Neuron (in vitro differentiated cells): ENCODE data around the gene FAM83D.

Experiments
- H2AFZ ChIP-seq: one replicate; pipeline ENCODE4 v1.6.1; 2013; ENCODE audit warnings: low read depth, mild to moderate bottlenecking, inconsistent platforms, low read length, moderate library complexity
- H3K27me3 ChIP-seq: one replicate; pipeline ENCODE4 v1.6.1; 2013; ENCODE audit warnings: low read length; ENCODE audit not compliant: insufficient read depth
- H3K36me3 ChIP-seq: one replicate; pipeline ENCODE4 v1.6.1; 2013; ENCODE audit warnings: low read length; ENCODE audit not compliant: insufficient read depth
- H3K4me1 ChIP-seq: one replicate; pipeline ENCODE4 v1.6.1; 2013; ENCODE audit warnings: low read length; ENCODE audit not compliant: insufficient read depth
- H3K4me3 ChIP-seq: 2 replicates; pipeline ENCODE4 v1.5.1; 2013; ENCODE audit warnings: mild to moderate bottlenecking, low read length, moderate library complexity
- H3K9me3 ChIP-seq: one replicate; pipeline ENCODE4 v1.6.1; 2013; ENCODE audit warnings: low read length

The FAM83D gene

GRCh38 chr20:38926142-38926933 lies at the start of gene FAM83D:
Gene FAM83D (plus strand): TSS chr20:38926417. CDS start chr20:38926443, 26 bp downstream.
- Histone ChIP-seq H2AFZ (peak within 1 kb of the TSS; percentile 99), H3K4me3 (peak within 1 kb of the TSS; percentile 97), H3K9me3 (no peaks in the 10 kb centered on the region), H3K27me3 (no peaks in the 10 kb centered on the region), H3K4me1 (peaks cover 11% of the 10 kb centered on the region), H3K36me3 (peaks cover 7% of the 10 kb centered on the region)

- Histone ChIP-seq H3K4me1 (no peaks in the 10 kb centered on the region), H3K36me3 (no peaks in the 10 kb centered on the region), H2AFZ (no peak overlapping the region), H3K27me3 (no peaks in the 10 kb centered on the region), H3K9me3 (no peaks in the 10 kb centered on the region), H3K4me3 (no peak overlapping the region)
These were observed 48.7 kb upstream of the FAM83D start for GRCh38 chr20:38877483-38877882.

DNA sequence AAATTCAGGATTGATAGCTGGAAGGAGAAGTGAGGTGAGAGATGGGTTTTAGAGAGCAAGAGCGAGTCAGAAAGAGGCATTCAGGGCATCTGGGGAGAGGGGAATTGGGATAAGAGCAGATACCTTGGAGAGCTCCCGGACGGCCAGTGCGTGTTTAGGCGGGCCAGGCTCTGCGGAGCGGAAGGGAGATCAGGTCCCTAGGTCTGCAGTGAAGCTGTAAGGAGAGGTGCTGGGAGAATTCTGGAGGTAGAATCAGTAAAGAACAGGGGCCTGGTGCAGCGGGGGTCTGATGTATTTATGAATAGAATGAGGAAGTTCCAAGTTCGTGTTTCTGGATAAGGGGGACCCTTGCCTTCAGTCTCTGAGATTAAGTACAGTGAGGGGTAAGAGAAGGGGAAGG lies 47.4 kb upstream of the FAM83D start:
- Histone ChIP-seq H2AFZ (no peak overlapping the region), H3K4me3 (no peak overlapping the region), H3K9me3 (no peaks in the 10 kb centered on the region), H3K36me3 (no peaks in the 10 kb centered on the region), H3K27me3 (no peaks in the 10 kb centered on the region), H3K4me1 (no peaks in the 10 kb centered on the region)

GRCh38 chr20:38880952-38881735 lies 45.1 kb upstream of the FAM83D start:
- H2AFZ ChIP-seq, result no peak overlapping the region
- H3K4me1 ChIP-seq, result no peaks in the 10 kb centered on the region
- no peaks in the 10 kb centered on the region for H3K27me3 ChIP-seq
- H3K9me3 ChIP-seq, result no peaks in the 10 kb centered on the region
- H3K36me3 ChIP-seq, result no peaks in the 10 kb centered on the region
- no peak overlapping the region for H3K4me3 ChIP-seq

DNA sequence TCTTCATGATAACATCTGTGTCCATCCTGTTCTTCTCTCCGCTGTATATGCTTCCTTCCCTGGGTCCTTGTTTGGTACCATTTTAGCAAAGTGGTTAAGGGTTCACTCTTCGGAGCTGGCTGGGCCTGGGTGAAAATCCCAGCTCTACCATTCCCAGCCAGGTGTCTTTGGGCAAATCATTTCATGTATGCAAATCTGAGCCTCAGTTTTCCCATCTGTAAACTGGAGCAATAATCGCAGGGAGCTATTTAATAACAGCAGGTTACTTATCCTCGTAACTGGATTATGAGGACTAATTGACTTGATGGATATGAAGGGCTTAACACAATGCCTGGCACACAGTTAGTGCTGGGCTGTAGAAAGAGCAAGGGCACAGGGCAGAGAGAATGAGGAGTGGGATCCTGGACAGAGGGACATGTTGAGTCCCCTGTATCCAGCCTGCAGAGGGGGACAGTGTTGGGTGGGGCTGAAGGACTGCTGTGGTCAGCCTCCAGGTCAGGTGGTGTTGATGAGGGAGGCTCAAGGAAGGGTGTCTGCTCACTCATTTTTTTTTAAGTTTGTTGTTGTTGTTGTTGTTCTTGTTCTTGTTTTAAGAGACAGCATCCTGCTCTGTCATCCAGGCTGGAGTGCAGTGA lies 44.3 kb upstream of the FAM83D start:
- Histone ChIP-seq H3K9me3 (no peaks in the 10 kb centered on the region), H3K27me3 (no peaks in the 10 kb centered on the region), H3K4me3 (no peak overlapping the region), H3K36me3 (no peaks in the 10 kb centered on the region), H2AFZ (no peak overlapping the region), H3K4me1 (no peaks in the 10 kb centered on the region)

DNA sequence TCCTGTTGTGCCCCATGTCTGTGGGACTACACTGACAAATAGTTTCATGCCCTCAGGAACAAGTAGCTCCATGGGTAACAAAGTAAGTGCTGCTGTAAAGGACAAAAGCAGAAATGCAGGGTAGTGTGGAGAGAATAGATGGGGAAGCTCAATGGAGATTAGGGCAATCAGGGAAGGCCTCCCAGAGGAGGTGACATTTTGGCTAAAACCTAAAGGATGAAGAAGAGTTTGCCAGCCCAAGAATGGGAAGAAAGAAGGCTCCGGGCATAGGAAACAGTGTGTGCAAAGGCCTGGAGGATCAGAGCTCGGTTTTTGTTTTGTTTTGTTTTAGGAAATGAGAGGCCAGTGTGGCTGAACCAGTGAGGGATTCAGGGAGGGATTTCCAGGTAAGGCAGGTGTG lies 43.6 kb upstream of the FAM83D start:
- Histone ChIP-seq H3K36me3 (no peaks in the 10 kb centered on the region), H2AFZ (no peak overlapping the region), H3K9me3 (no peaks in the 10 kb centered on the region), H3K4me1 (no peaks in the 10 kb centered on the region), H3K4me3 (no peak overlapping the region), H3K27me3 (no peaks in the 10 kb centered on the region)

- no peak overlapping the region for H3K4me3 ChIP-seq
- H2AFZ ChIP-seq, result no peak overlapping the region
- H3K36me3 ChIP-seq, result no peaks in the 10 kb centered on the region
- H3K9me3 ChIP-seq, result no peaks in the 10 kb centered on the region
- no peaks in the 10 kb centered on the region for H3K4me1 ChIP-seq
- no peaks in the 10 kb centered on the region for H3K27me3 ChIP-seq
These were observed 42.9 kb upstream of the FAM83D start for GRCh38 chr20:38883081-38883980.

- H3K4me1 ChIP-seq, result no peaks in the 10 kb centered on the region
- no peaks in the 10 kb centered on the region for H3K27me3 ChIP-seq
- H3K36me3 ChIP-seq, result no peaks in the 10 kb centered on the region
- no peak overlapping the region for H3K4me3 ChIP-seq
- H2AFZ ChIP-seq, result no peak overlapping the region
- H3K9me3 ChIP-seq, result no peaks in the 10 kb centered on the region
These were observed 42.1 kb upstream of the FAM83D start for GRCh38 chr20:38883981-38884733.

GRCh38 chr20:38885357-38885756 lies 40.9 kb upstream of the FAM83D start:
- Histone ChIP-seq H3K4me3 (no peak overlapping the region), H2AFZ (no peak overlapping the region), H3K9me3 (no peaks in the 10 kb centered on the region), H3K4me1 (no peaks in the 10 kb centered on the region), H3K27me3 (no peaks in the 10 kb centered on the region), H3K36me3 (no peaks in the 10 kb centered on the region)

GRCh38 chr20:38888059-38888831 lies 38.0 kb upstream of the FAM83D start:
- Histone ChIP-seq H3K4me3 (no peak overlapping the region), H2AFZ (no peak overlapping the region), H3K4me1 (peaks cover 7% of the 10 kb centered on the region), H3K27me3 (no peaks in the 10 kb centered on the region), H3K36me3 (no peaks in the 10 kb centered on the region), H3K9me3 (no peaks in the 10 kb centered on the region)

- H3K36me3 ChIP-seq, result no peaks in the 10 kb centered on the region
- peaks cover 7% of the 10 kb centered on the region for H3K4me1 ChIP-seq
- H3K9me3 ChIP-seq, result no peaks in the 10 kb centered on the region
- no peak overlapping the region for H2AFZ ChIP-seq
- H3K27me3 ChIP-seq, result no peaks in the 10 kb centered on the region
- H3K4me3 ChIP-seq, result no peak overlapping the region
These were observed 37.2 kb upstream of the FAM83D start for GRCh38 chr20:38889050-38889449.
